Astrocyte (in vitro differentiated cells and primary cell): ENCODE results near the gene TARS3.

Experiments used
- CTCF ChIP-seq: IDR thresholded peaks from 2 replicates; pipeline ENCODE4 v1.5.1; 2011; ENCODE audit warnings: low read depth, mild to moderate bottlenecking, inconsistent platforms, low read length, moderate library complexity; ENCODE audit not compliant: insufficient read depth
- EZH2 ChIP-seq: IDR thresholded peaks from 2 replicates; pipeline ENCODE4 v1.6.1; 2012; ENCODE audit warnings: mild to moderate bottlenecking, low read length, inconsistent platforms; ENCODE audit not compliant: insufficient read depth

- TF ChIP-seq EZH2 (no peak), CTCF (no peak)
These were observed 34.4 kb downstream of the TARS3 start for GRCh38 chr15:101689901-101690300.
